NCI-H345 treated with DMSO at 0.1 percent for 48 hours (cell line): ENCODE measurements around the gene PTK6.

Experiments used
- DNase-seq: peaks from one replicate; lab custom pipeline; 2025; ENCODE audit not compliant: unreplicated experiment; lab: John Stamatoyannopoulos, UW

PTK6 gene

DNA sequence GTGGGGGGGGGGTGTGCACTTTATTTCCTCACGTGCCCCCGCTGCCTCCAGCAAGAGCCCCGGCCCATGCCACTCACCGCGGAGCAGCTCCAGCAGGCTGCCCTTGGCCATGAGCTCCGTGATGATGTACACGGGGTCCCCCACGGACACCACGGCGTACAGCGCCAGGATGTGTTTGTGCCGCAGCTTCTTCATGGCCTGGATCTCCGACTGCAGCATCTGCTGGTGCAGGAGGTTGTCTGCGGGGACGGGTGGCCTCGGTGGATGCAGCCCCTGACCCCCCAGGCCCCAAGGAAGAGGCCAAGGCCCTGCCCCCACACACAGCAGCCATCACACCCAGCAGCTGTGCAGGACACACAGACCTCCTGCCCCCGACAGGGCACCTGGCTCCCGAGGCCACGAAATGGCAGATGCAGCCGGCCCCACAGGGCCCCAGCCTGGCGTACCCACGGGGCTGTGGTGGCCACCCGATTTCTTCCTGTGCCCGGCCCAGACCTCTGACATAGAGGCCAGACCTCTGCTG is 4.7 kb downstream of the PTK6 start:
- no peak for DNase-seq

DNA sequence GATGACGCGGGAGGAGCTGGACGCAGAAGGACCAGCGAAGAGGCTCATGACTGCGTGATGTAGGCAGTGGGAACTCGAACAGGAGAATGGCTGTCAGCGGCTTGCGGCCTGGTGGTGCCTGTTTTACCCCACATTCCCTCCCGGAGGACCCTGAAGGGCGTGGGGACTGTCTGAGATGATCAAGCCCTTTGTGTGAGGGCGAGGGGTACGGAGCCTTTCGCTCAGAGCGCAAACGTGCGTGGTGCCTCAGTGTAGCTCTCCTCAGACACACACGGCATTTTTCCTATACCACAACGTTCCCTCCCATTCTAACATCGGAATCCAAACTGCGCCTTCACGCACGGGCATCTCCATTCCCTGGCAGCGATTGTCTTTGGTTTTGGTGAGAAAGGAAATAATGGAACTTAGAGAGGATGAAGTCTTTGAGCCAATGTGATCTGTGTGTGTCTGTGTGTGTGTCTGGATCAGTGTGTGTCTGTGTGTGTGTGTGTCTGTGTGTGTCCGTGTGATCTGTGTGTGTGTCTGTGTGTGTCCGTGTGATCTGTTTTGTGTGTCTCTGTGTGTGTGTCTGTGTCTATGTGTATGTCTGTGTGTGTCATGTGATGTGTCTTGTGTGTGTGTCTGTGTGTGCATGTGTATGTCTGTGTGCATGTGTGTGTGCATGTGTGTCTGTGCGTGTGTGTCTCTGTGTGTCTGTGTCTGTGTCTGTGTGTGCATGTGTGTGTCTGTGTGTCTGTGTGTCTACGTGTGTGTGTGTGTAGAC is 5.3 kb downstream of the PTK6 start:
- no peak for DNase-seq

DNA sequence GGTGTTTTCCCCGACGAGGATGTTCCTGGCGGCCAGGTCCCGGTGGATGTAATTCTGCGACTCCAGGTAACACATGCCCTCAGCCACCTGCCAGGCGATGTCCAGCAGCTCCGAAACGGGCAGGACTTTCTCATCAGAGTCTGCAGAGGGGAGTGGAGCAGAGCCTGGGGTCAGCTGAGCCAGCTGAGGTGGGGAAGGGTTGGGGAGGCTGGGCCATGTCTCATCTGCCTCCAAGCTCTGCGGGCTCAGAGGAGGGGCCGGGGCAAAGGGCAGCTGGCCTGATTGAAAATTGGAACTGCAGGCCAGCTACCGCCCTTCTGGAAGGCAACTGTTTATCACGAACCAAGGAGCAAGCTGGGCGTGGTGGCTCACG is 6.4 kb downstream of the PTK6 start:
- no peak for DNase-seq

DNA sequence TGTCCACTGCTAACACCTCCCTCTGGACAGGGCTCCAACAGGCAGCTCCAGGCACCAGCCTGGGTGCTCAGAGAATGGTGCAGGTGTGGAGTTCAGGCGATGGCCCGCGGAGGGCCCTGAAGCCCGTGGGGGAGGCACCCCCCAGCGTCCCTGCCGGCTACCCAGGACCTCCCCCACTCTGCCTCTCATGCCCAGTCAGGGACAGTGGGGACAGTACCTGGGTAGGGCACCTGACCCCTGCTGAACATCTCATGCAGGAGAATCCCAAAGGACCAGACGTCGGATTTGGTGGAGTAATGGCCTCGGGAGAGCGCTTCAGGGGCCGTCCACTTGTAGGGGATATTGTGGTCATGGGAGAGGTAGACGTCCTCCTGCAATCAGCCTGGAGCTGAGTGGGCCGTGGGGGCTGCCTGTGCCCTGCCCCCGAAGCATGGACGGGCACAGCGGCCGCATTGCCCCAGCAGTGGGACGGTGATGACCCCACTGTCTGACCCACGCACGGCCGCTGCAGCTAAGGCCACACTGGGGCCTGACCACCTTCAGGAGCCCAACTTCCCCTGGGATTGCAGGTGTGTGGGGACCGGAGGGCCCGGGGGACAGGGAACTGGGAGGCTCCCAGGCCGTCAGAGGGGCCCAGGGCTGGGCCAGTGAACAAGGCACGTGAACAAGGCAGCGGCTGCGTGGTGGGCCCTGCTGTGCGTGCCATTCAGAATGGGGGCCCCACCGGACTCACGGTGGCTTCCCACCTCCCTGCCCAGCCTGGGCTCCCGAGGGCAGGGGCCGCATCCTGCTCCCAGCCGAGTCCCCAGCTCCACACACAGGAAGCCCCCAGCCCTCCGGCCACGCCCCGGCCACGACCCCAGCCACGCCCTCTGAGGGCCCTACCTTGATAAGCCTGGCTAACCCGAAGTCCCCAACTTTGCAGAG is 7.1 kb downstream of the PTK6 start:
- DNase-seq, result no peak

DNA sequence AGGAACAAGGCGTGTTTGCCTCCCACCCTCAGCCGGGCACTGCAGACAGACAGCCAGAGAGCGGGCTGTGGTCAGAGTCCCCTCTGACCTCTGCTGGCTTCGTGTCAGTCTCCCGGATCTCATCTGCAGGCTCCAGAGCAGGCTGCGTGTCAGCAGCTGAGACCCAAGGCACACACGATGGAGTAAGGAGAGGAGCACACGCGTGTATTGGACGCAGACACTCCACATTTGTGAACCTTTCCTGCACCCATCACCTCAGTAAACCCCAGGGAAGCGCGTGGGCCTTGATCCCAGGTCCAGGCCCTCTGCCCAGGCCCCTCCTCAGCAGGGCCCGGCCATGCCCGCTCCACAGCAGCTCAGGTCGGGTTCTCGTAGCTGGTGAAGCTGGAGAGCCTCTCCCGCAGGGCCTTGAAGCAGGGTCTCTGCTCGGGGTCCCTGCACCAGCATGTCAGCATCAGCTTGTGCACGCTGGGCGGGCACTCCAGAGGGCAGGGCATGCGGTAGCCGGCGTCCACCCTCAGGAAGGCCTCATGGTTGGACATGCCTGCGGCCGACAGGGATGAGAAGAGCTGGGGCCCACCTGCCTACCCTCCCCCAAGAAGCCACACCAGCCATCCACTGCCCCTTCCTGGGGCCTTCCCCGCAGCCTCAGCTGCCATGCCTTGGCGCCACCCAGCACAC is 7.9 kb downstream of the PTK6 start:
- DNase-seq, result no peak

DNA sequence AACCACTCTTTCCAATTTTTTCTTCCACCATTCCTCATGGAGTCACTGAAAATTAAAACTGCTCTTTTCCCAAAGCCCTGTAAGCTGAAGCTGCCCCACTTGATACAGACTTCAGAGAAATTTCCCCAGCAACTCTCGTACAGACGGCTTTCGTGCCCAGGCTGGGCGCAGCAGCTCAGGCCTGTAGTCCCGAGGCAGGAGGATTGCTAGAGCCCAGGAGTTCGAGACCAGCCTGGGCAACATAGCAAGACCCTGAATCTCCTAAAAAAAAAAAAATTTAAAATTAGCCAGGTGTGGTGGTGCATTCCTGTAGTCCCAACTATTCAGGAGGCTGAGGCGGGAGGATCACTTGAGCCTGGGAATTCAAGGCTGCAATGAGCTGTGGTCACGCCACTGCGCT is 10.0 kb downstream of the PTK6 start:
- DNase-seq, result no peak

DNA sequence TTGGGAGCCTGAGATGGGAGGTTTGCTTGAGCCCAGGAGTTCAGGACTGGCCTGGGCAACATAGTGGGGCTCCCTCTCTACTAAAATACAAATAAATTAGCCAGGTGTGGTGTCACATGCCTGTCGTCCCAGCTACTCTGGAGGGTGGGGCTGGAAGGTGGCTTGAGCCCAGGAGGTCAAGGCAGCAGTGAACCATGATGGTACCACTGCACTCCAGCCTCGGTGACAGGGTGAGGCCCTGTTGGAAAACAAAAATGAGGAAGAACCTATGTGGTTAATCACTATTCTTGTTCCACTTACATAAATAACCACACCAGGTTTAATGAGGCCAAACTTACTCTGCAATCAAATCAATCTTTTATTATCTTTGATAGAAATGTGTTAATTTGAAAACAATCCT is 11.2 kb downstream of the PTK6 start:
- no peak for DNase-seq

DNA sequence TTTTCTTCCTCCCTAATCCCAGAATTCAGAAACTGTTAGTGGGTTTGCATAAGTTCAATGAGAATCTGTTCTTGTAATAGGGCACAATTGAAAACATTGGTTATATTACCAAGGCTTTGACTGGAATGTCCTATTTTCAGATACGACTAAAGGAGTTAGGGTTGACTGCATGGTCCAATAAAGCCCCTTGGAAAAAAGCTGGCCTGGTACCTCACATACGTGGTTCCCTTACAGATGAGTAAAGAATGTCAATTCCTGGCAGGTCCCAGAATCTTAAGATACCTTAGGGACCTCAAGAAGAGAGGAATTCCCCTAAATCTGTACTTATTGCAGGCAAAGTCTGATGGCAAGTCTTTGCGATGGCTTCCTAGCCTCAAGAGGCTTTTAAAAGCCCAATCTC is 12.0 kb downstream of the PTK6 start:
- DNase-seq, result no peak

DNA sequence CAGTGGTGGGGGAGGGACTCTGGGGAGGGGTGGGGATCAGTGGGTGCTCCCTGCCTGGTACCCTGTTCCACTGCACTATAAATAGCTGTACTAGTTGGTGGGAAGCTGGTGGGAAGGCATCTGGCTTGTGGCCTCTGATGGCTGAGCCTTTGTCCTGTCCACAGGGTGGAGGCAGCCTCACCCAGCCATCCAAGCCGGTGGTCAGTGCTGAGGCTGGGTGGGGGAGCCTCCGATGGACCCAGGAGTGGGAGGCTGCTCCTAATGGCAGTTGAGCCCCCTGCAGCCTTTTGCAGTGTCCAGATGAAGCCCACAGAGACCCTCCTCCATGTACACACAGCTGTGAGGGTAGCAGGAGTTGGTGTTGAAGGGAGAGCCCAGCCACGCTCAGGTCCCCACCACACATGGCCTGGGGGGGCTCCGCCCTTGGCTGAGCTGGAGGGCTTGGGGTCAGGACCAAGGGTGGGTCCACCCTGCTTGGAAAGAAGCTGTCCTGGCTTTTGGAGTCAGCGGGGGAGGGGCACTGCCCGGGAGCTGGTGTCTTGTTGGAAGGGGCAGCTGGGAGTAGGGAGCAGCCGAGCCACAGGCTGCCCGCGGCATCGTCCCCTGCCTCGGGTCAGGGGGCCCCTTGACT is 14.1 kb downstream of the PTK6 start:
- no peak for DNase-seq

DNA sequence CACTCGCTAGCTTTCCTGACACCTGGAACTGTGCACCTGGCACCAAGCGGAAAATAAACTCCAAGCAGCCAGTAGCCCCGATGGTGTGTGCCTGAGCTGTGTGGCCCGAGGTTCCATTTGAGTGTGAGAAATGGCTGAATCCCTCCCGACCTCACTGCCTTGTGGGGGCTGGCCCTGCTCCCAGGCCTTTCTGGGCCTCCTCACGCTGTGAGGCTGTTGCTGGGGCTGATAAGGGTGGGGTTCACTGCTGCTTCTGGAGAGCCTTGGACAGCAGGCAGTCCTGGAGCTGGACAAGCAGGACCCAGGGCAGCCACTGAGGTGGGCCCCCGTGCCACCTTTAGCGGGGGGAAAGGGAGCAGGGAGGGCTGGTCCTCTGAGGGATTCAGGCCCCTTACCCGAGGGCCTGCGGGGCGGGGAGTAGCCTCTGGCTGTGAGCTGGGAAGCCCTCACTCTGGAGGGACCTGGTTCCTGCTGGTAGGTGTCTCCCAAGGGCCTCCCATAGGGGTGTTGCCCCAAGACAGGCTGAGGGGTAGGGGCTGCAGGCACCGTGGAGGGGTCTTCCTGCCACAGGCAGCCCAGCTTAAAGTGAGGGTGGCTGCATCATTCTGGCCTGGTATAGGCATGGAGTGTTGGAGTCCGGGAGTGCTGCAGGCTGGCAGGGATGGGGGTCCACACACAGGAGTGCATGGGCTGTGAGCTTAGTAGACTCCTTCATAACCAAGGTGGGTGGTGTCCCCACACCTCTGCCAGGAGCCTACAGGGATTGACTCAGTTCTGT is 14.9 kb downstream of the PTK6 start:
- DNase-seq, result no peak

DNA sequence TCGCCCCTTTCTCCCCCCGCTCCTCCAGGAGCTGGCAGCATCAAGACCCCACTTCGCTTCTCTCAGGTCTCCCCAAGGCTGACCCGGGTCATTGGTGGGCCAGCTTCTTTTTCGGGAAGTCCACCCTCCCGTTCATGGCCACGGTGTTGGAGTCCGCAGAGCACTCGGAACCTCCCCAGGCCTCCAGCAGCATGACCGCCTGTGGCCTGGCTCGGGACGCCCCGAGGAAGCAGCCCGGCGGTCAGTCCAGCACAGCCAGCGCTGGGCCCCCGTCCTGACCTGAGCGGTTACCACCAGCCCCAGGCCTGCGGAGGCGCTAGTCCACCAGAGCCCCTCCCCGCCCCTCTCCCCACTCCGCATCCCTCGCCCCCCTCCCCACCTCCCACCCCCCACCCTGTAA is 15.6 kb downstream of the PTK6 start:
- DNase-seq, result no peak

DNA sequence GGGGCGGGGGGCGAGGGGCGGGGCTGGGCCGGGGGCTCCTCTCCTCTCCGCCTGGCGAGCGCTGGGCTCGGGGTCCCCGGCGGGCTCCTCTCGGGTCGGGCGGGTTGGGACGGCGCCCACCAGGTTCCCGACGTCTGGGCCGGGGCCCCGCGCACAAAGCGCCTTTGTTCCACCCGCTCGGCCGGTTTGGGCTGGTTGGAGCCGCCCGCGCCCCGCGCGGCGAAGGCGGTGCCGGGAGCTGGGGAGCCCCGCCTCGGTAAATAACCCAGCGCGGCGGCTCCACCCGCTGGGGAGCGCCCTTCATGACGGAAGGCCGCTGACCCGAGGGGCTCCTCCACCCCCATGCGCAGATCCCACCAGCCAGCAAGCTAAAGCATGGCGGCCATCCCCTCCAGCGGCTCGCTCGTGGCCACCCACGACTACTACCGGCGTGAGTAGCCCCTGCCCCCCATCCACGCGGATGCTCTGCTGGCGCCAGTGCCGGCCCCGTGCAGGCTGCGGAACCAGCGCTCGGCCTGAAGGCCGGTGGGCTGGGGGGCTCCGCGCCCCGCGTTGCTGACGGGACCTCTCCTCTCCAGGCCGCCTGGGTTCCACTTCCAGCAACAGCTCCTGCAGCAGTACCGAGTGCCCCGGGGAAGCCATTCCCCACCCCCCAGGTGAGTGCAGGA is 16.1 kb downstream of the PTK6 start:
- DNase-seq, result peak; percentile 42

DNA sequence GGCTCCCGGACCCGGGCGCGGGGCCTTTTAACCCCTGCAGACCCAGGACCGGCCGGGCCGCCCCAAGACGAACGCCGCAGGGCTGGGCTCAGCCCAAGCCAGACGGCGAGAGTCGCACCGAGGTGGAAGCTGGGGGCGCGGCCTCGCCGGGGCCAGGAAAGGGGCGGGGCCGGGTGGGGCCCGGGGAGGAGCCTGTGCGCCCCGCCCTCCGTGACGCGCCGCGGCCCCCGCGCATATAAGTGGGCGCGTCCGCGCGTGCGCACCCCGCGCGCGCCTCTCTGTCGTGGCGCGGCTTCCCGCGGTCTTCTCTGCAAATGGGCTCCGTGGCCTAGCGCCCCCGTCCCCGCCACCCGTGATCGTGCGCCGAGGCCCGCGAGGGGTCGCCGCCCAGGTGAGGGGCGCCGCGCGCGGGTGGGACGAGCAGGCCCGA is 16.7 kb downstream of the PTK6 start, which contains the start of gene PPDPF:
PPDPF (plus strand) TSS at position 262 of the 430 bp plus-strand sequence. CDS start 544 bp downstream, outside the sequence.
- DNase-seq, result peak; percentile 61

DNA sequence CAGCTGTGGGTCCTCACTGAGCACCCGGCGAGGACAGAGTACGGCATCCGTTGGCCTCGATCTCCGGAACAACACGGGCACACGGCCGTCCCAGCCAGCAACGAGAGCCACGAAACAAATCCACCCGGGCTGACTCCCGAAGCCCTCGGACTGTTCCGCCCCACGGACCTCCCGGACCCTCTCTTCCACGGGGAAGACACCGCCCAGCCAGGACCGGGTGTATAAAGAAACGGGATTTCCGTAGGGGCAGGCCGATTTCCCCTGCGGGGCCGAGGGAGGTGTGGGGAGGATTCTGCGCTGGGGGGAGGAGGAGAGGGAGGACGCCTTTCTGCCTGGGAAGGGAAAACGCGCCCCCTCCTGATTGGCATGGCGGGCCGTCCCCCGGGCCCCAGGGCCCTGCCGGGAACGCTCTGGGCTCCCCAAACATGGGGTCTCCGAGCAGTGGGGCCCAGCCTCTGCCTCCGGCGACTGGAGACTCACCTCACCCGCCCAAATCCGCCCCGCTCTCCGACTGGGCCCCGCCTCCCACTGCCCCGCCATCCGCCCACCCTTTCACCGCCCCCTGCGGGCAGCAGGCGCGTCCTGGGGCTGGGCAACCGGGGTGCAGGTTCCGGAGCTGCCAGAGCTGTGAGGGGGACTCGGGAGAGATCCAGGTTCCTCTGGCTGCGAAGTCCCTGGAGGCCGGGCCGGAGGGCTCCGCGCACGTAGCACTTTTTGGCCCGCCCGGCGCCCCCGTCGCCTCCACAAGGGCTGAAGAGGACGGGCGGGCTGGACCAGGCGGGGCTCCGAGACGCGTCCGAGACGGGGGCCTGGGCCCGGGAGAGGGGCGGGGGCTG is 17.3 kb downstream of the PTK6 start:
- DNase-seq, result peak; percentile 51

DNA sequence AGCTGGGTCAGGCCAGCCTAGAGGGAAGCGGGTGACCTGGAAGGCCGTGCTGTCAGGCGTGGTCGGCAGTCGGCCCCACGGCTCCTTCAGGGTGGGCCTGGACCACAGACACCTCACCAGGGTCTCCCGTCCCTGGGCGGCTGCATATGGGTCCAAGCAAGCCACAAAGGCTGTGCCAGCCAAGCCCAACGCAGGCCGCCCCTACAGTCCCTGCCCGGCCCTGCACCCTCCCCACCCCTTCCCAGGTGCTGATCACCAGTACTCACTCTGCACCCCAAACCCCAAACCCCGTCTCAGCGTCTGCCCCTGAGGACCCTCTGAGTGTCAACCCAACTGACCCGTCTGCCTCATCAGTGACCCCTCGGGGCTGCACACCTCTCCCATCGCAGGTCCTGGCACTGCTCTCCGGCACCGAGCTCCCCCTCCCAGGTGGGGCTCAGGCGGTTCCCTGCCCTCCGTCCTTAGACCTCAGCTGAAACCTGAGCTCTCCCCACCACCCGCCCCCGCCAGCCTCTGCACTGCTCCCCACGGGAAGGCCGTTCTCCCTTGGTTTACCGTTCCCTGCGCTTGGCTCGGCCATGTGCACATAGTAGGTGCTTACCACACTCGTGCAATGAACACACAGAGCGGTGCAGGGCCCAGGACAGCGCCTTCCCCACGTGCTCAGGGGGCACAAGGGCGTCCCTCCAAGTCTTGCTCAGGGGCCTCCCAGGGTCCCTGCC is 18.1 kb downstream of the PTK6 start:
- DNase-seq, result no peak

DNA sequence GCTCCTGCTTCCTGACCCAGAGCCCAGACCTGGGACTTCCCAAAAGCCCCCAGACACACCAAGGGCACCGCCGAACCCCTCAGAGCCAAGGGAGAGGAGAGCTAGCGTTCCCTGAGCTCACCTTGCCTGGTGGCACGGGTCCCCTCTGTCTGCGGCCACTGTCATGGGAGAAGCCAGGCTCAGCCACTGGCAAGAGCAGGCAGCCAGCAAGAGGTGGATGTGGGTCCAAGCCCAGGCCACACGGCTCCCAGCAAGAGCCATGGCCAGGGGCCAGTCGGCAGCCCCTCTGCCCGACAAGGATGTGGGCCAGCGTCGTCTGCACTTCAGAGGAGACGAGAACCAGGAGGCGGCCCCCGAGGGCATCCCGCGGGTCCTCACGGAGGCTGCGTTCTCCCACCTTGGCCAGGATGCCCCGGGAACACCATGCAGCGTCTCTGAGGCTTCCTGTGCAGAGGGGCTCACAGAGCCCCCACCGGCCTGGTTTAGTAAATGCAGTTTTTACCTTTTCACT is 18.8 kb downstream of the PTK6 start:
- DNase-seq, result no peak

DNA sequence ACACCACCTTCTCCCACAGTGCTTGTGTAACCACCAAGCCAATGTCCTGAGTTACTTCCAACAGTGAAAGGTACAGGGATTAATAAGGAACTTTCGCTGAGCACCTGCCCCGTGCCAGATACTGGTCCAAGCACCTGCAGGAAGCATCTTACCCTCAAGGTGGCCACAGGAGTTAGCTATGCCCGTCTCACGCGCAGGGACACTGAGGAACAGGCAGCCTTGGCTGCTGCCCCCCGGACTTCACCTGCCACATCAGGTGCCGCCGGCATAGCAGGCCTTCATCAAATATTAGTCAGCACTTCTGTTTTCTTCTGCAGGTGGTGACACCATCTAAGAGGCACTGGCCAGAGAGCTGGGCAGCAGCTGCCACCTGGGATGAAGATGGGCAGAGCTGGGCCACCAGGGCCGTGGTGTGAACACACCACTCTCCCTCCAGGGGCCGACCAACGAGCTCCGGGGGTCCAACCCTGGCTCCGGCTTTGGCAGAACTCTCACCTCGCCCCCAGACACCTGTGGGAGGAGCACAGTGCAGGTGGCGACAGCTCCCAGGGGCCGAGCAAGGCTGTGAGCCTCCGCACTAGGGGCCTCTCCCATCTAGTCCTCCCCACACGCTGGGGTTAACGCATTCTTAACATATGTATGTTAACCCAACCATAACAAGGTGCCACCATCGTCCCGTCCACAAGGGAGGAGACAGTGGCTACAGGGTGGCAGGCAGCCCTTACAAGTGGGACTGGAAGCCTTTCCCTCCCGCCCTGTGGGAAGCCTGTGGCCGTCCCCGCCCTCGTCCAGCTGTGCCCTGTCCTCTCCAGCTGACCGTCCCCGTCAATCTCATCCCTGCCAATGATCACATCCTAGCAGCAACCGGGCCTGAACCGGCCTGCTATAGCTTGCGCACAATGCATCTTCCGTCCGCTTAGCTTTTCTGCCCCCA is 19.5 kb downstream of the PTK6 start:
- no peak for DNase-seq
